Nephron progenitor cell (in vitro differentiated cells): ENCODE measurements around the gene SUGP1.

Experiments used
- DNase-seq: peaks from one replicate; pipeline ENCODE4 v3.0.0; 2021
- H3K27ac Mint-ChIP-seq: 2 replicates; pipeline ENCODE4 v1.8.0; 2021; ENCODE audit warnings: mild to moderate bottlenecking, moderate library complexity, mixed read lengths
- H3K27me3 Mint-ChIP-seq: 2 replicates; pipeline ENCODE4 v1.8.0; 2021; ENCODE audit warnings: mild to moderate bottlenecking, low read depth, mixed read lengths; ENCODE audit not compliant: poor library complexity
- H3K36me3 Mint-ChIP-seq: 2 replicates; pipeline ENCODE4 v1.8.0; 2021; ENCODE audit warnings: low read depth, mixed read lengths
- H3K4me1 Mint-ChIP-seq: 2 replicates; pipeline ENCODE4 v1.8.0; 2021; ENCODE audit warnings: mixed read lengths
- H3K4me3 Mint-ChIP-seq: 2 replicates; pipeline ENCODE4 v1.8.0; 2021; ENCODE audit warnings: mild to moderate bottlenecking, moderate library complexity, mixed read lengths
- H3K9me3 Mint-ChIP-seq: 2 replicates; pipeline ENCODE4 v1.8.0; 2021; ENCODE audit warnings: mild to moderate bottlenecking, moderate library complexity, mixed read lengths
- TF ChIP-seq, protein P1 (sequence below): fragments of 200-600 bp; sonication (generic); IDR thresholded peaks from 2 replicates; pipeline ENCODE4 v1.5.0; 2021; ENCODE audit warnings: antibody characterized with exemption

The SUGP1 gene

DNA sequence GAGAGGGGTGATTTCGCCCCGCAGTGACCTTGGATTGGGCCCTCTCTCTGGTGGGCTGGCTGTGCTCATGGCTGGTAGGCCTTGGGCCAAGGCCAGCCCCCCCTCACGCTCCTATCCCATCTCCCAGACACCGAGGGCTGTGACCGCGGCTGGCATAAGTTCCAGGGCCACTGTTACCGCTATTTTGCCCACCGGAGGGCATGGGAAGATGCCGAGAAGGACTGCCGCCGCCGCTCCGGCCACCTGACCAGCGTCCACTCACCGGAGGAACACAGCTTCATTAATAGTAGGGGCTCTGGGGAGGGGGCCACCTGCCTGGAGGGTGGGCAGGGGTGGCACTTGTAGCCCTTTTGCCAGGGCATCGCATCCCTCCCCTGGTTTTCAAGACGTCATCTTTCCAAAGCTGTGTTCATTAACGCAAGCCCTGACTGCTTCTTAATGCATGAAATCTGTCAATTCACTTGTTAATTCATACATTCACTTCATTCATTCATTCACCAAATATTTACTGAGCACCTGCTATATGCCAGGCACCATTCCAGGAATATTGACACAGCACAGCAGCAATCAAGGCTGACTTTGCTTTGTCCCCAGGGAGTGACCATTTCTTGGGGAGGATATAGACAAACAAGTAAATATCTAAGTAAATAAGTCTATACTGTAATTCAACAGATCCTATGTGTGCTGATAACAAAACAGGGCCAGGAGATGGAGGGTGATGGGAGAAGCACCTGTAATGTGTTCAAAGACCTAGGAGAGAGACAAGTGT lies 82.0 kb downstream of the SUGP1 start:
- TF ChIP-seq, protein P1, sequence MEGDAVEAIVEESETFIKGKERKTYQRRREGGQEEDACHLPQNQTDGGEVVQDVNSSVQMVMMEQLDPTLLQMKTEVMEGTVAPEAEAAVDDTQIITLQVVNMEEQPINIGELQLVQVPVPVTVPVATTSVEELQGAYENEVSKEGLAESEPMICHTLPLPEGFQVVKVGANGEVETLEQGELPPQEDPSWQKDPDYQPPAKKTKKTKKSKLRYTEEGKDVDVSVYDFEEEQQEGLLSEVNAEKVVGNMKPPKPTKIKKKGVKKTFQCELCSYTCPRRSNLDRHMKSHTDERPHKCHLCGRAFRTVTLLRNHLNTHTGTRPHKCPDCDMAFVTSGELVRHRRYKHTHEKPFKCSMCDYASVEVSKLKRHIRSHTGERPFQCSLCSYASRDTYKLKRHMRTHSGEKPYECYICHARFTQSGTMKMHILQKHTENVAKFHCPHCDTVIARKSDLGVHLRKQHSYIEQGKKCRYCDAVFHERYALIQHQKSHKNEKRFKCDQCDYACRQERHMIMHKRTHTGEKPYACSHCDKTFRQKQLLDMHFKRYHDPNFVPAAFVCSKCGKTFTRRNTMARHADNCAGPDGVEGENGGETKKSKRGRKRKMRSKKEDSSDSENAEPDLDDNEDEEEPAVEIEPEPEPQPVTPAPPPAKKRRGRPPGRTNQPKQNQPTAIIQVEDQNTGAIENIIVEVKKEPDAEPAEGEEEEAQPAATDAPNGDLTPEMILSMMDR = no peak
- DNase-seq = no peak
- Mint-ChIP-seq H3K36me3 (no peaks in the 10 kb centered on the region), H3K4me1 (no peaks in the 10 kb centered on the region), H3K4me3 (no peak overlapping the region), H3K27ac (no peak overlapping the region), H3K9me3 (peaks cover 31% of the 10 kb centered on the region), H3K27me3 (peaks cover 37% of the 10 kb centered on the region)

DNA sequence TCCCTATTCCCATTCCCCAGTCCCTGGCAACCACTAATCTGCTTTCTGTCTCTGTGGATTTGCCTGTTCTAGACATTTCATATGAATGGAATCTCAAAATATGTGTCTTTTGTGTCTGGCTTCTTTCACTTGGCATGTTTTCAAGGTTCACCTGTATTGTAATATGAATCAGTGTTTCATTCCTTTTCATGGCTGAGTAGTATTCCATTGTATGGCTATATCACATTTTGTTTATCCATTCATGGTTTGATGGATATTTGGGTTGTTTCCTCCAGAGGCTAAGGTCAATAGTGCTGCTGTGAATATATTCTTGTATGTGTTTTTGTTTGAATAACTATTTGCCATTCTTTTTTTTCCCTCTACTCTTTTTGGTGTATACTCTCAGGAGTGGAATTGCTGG lies 84.1 kb downstream of the SUGP1 start:
- H3K27me3 Mint-ChIP-seq = peaks cover 29% of the 10 kb centered on the region
- no peak overlapping the region for H3K4me3 Mint-ChIP-seq
- peaks cover 37% of the 10 kb centered on the region for H3K9me3 Mint-ChIP-seq
- H3K36me3 Mint-ChIP-seq = no peaks in the 10 kb centered on the region
- no peaks in the 10 kb centered on the region for H3K4me1 Mint-ChIP-seq
- TF ChIP-seq, protein P1 = no peak
- no peak for DNase-seq
- no peak overlapping the region for H3K27ac Mint-ChIP-seq

DNA sequence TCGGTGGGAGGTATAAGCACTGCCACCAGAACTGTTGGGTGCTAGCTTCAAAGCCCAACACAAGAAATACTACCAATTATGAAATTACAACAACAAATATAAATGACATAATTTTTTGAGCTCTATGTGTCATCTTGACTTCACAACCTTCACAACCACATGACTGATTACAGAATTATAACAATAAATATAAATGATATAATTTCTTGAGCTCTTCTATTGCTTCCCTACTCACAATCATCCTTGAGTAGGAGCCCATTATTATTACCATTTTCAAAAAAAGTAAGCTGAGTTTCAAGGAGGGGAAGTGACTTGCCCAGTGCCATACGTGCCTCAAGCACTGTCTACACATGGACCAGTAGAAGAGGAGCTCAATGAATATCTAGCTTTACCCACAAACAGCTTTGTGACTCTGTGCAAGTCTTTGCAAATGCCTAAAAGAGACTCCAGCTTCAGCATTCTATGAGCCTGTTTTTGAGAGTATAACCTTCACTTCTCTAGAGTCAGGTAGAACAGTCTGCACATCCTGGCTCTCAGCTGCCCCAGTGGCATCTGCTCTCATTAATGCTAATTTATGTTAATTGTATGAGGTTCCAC lies 86.0 kb downstream of the SUGP1 start:
- peaks cover 29% of the 10 kb centered on the region for H3K27me3 Mint-ChIP-seq
- no peak overlapping the region for H3K27ac Mint-ChIP-seq
- H3K36me3 Mint-ChIP-seq = no peaks in the 10 kb centered on the region
- TF ChIP-seq, protein P1 = no peak
- H3K9me3 Mint-ChIP-seq = peaks cover 37% of the 10 kb centered on the region
- no peak for DNase-seq
- no peaks in the 10 kb centered on the region for H3K4me1 Mint-ChIP-seq
- H3K4me3 Mint-ChIP-seq = no peak overlapping the region

DNA sequence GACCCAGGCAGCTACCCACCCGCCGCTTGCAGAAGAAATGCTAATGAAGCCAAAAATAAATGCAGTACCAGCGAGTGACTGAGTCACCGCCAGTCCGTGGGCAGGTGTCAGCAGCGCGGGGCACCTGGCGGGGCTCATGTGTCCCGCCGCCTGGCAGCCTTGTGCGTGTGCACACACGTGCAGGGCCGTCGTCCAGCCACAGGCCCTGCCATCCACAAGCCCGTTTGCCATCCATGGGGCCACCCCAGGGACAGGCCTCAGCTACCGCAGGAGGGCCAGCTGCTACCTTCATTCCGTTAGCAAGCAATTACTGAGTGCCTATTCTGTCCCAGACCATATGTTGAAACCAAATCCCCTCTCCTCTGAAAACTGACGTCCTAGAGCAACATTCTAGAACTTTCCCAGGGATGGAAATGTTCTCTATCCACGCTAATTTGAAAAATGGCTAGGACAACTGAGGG lies 88.0 kb downstream of the SUGP1 start:
- TF ChIP-seq, protein P1 = no peak
- peaks cover 35% of the 10 kb centered on the region for H3K9me3 Mint-ChIP-seq
- H3K27ac Mint-ChIP-seq = no peak overlapping the region
- peaks cover 4% of the 10 kb centered on the region for H3K4me1 Mint-ChIP-seq
- DNase-seq = no peak
- H3K27me3 Mint-ChIP-seq = peaks cover 31% of the 10 kb centered on the region
- H3K4me3 Mint-ChIP-seq = no peak overlapping the region
- H3K36me3 Mint-ChIP-seq = no peaks in the 10 kb centered on the region

DNA sequence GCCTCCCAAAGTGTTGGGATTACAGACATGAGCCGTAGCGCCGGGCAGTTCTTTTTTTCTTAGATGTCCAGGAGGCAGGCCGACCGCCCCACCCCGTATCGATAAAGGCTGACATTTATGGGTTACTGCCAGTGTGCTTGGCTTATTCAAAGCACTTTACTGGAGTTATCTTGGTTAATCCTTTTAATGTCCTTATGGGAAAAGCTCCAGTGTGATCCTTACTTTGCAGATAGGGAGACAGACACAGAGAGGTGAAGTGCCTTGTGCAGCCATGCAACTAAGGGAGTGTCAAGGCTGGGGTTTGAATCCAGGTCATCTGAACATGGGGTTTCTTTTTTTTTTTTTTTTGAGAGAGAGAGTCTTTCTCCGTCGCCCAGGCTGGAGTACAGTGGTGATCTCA lies 89.3 kb downstream of the SUGP1 start:
- peaks cover 28% of the 10 kb centered on the region for H3K9me3 Mint-ChIP-seq
- peaks cover 4% of the 10 kb centered on the region for H3K4me1 Mint-ChIP-seq
- DNase-seq = no peak
- H3K27me3 Mint-ChIP-seq = peaks cover 37% of the 10 kb centered on the region
- no peak overlapping the region for H3K4me3 Mint-ChIP-seq
- H3K27ac Mint-ChIP-seq = no peak overlapping the region
- H3K36me3 Mint-ChIP-seq = no peaks in the 10 kb centered on the region
- TF ChIP-seq, protein P1 = no peak
